HG03135 (cell line): ENCODE results near the gene MAP10.

Experiments
- ATAC-seq: cut with Tn5 transposase; IDR thresholded peaks from one replicate; pipeline ENCODE4 v1.9.1; 2021; ENCODE audit warnings: mild to moderate bottlenecking, moderate library complexity; ENCODE audit not compliant: unreplicated experiment

MAP10 gene

DNA sequence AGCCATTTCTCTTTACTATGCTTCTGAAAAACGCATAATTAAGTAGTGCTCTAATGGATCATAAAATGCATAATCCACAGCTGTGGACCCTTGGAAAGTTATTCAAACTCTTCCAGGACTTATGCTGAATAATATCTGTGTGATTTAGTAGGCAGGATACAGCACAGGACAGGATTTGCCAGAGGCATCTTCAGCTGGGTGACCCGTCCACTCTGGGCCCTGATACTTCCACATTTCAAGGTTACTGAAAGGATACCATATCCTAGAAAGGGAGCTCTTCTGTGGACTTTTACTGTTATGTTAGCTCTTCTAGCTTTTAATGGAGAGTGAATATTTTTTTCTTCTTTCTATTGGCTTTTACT lies 49.6 kb downstream of the MAP10 start:
- no peak for ATAC-seq

DNA sequence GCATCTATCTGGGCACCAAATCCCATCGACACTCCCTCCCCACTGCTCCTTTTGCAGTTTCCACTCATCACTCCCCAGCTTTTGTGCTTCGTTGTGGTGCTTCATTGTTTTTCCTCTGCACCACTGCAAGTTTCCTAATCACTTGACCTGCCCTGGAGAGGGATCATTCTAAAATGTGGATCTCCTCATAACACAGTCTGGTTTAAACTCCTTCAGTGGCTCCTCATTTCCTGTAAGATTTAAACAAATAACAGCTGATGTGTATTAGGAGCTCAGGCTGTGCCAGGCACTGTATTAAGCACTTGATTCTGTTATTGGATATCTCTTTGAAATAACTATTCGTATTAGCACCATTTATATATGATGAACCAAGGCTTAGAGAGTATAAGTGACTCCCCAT lies 51.3 kb downstream of the MAP10 start:
- ATAC-seq = no peak
